HCT116 (cell line): ENCODE results near the gene DRAP1. TPM values are rescaled to one million over a fixed set of nuclear protein-coding genes. Genes with fewer than 3 reads are reported as not detected.
A peak's percentile ranks its signal among the peaks of the same experiment; 100 is the strongest.

Source experiments
- ATAC-seq: fragments of 200-7000 bp; cut with Tn5 transposase; 2 replicates; pipeline ENCODE4 v1.9.1; 2020; ENCODE audit warnings: mild to moderate bottlenecking, moderate library complexity
- BruUV-seq: library from RNA; stranded (reverse); fragments of 400-500 nt; replicated peaks from 2 replicates; lab custom pipeline; 2021; lab: Mats Ljungman, UMichigan
- CTCF ChIA-PET: fragments of 300-600 bp; sonication (Branson Sonifier 250); formaldehyde crosslinking; loops from one replicate; lab custom pipeline; 2021; ENCODE audit warnings: antibody characterized with exemption; lab: Charles Lee
- POLR2A ChIA-PET: fragments of 300-600, 350-600 bp; sonication (Branson Sonifier 250); formaldehyde crosslinking; loops from one replicate; lab custom pipeline; 2021; ENCODE audit warnings: antibody characterized with exemption; lab: Charles Lee
- RAD21 ChIA-PET, 2 experiments: fragments of 300-600 bp; sonication (Branson Sonifier 250); formaldehyde crosslinking; loops; one replicate each; lab custom pipeline; 2023; ENCODE audit warnings: low total read pairs in 2 of 2; ENCODE audit not compliant: uncharacterized antibody in 2 of 2, unreplicated experiment in 2 of 2, low non-redundant PET in 1 of 2; lab: Charles Lee
- DNase-seq: peaks from one replicate; pipeline ENCODE4 v3.0.0-alpha.2; 2010; ENCODE audit warnings: low read depth, low spot score
- H2AFZ ChIP-seq: fragments of 200-600 bp; shearing (Covaris generic), sonication (generic); 2 replicates; pipeline ENCODE4 v1.6.1; 2017; ENCODE audit warnings: low read depth, mixed run types, mixed read lengths, antibody characterized with exemption, low read length; ENCODE audit not compliant: poor library complexity, severe bottlenecking
- H3K27ac ChIP-seq: 2 replicates; pipeline ENCODE4 v1.5.1; 2012; ENCODE audit warnings: low read depth, low read length
- H3K27me3 ChIP-seq: fragments of 200-600 bp; sonication (generic); 2 replicates; pipeline ENCODE4 v1.6.1; 2016; ENCODE audit warnings: mixed run types, low read length, mixed read lengths; ENCODE audit not compliant: insufficient read depth
- H3K36me3 ChIP-seq, 2 experiments: fragments of 200-500 bp in 1 of 2; fragments of 200-600 bp in 1 of 2; sonication (Bioruptor generic) in 1 of 2; sonication (generic) in 1 of 2; 2 replicates each; pipeline versions ENCODE4 v1.5.1 to v1.6.1; 2014 to 2016; ENCODE audit warnings: low read length in 2 of 2, inconsistent platforms in 1 of 2, mixed read lengths in 1 of 2, mixed run types in 1 of 2; ENCODE audit not compliant: insufficient read depth in 2 of 2, control insufficient read depth in 1 of 2
- H3K4me1 ChIP-seq, 2 experiments: fragments of 200-600 bp in 1 of 2; sonication (generic) in 1 of 2; 2 replicates each; pipeline versions ENCODE4 v1.5.1 to v1.6.1; 2012 to 2017; ENCODE audit warnings: low read length in 2 of 2, inconsistent platforms in 1 of 2, mild to moderate bottlenecking in 1 of 2, mixed read lengths in 1 of 2, mixed run types in 1 of 2, moderate library complexity in 1 of 2; ENCODE audit not compliant: insufficient read depth in 2 of 2, control insufficient read depth in 1 of 2
- H3K4me2 ChIP-seq: fragments of 200-600 bp; sonication (generic); 2 replicates; pipeline ENCODE4 v1.6.1; 2017; ENCODE audit warnings: mixed run types, low read length, mixed read lengths
- H3K4me3 ChIP-seq, 2 experiments: fragments of 200-600 bp in 1 of 2; sonication (generic) in 1 of 2; replicated peaks in 1 of 2; 2 replicates each; pipeline ENCODE4 v1.5.1; 2011 to 2016; ENCODE audit warnings: low read length in 2 of 2, control low read depth in 1 of 2, low read depth in 1 of 2, mild to moderate bottlenecking in 1 of 2, mixed read lengths in 1 of 2, mixed run types in 1 of 2
- H3K79me2 ChIP-seq: fragments of 200-600 bp; sonication (generic); 2 replicates; pipeline ENCODE4 v1.6.1; 2017; ENCODE audit warnings: mild to moderate bottlenecking, mixed run types, low read length, moderate library complexity, mixed read lengths; ENCODE audit not compliant: insufficient read depth
- H3K9ac ChIP-seq: fragments of 200-600 bp; sonication (generic); 2 replicates; pipeline ENCODE4 v1.6.1; 2016; ENCODE audit warnings: low read length, mixed read lengths
- H3K9me2 ChIP-seq: fragments of 200-600 bp; sonication (generic), shearing (Covaris generic); 2 replicates; pipeline ENCODE4 v1.6.1; 2017; ENCODE audit warnings: mixed run types, mild to moderate bottlenecking, moderate library complexity; ENCODE audit not compliant: insufficient read depth
- H3K9me3 ChIP-seq, 2 experiments: fragments of 200-500 bp in 1 of 2; fragments of 200-600 bp in 1 of 2; sonication (Bioruptor generic) in 1 of 2; sonication (generic) in 1 of 2; 2 replicates each; pipeline ENCODE4 v1.6.1; 2014 to 2017; ENCODE audit warnings: low read length in 2 of 2, mixed read lengths in 2 of 2, inconsistent platforms in 1 of 2, low read depth in 1 of 2, mild to moderate bottlenecking in 1 of 2, mixed run types in 1 of 2, moderate library complexity in 1 of 2; ENCODE audit not compliant: control insufficient read depth in 1 of 2, insufficient read depth in 1 of 2
- H4K20me1 ChIP-seq: fragments of 200-600 bp; sonication (generic), shearing (Covaris generic); 2 replicates; pipeline ENCODE4 v1.6.1; 2017; ENCODE audit warnings: mixed run types, mild to moderate bottlenecking, moderate library complexity; ENCODE audit not compliant: insufficient read depth
- CBX3 ChIP-seq: IDR thresholded peaks from 2 replicates; pipeline ENCODE4 v1.6.1; 2012; ENCODE audit warnings: low read depth
- EGR1 ChIP-seq: IDR thresholded peaks from 2 replicates; pipeline ENCODE4 v1.6.1; 2012; ENCODE audit warnings: low read depth
- EZH2phosphoT487 ChIP-seq: fragments of 200-600 bp; IDR thresholded peaks from 2 replicates; pipeline ENCODE4 v1.6.1; 2018; ENCODE audit warnings: antibody characterized with exemption, borderline replicate concordance
- FOSL1 ChIP-seq: IDR thresholded peaks from 2 replicates; pipeline ENCODE4 v1.6.1; 2012; ENCODE audit warnings: low read depth
- POLR2A ChIP-seq: IDR thresholded peaks from 2 replicates; pipeline ENCODE4 v1.7.0; 2011; ENCODE audit warnings: borderline replicate concordance; ENCODE audit not compliant: insufficient read depth, insufficient read length; ENCODE audit errors: extremely low read depth
- POLR2AphosphoS5 ChIP-seq: IDR thresholded peaks from 2 replicates; pipeline ENCODE4 v1.6.1; 2011; ENCODE audit warnings: mild to moderate bottlenecking, low read depth, low read length, moderate library complexity
- SIN3A ChIP-seq: IDR thresholded peaks from 2 replicates; pipeline ENCODE4 v1.6.1; 2012; ENCODE audit warnings: low read depth
- ZFX ChIP-seq: fragments of 450-650 bp; IDR thresholded peaks from 2 replicates; pipeline ENCODE4 v1.6.1; 2017
- ZNF274 ChIP-seq: fragments of 200-500 bp; sonication (Bioruptor generic); IDR thresholded peaks from 2 replicates; pipeline ENCODE4 v1.6.1; 2014; ENCODE audit warnings: mild to moderate bottlenecking, low read depth, low read length, inconsistent platforms
- intact Hi-C: fragments of 100-400 bp; cut with micrococcal nuclease; formaldehyde crosslinking; loops from 2 replicates; pipeline ENCODE4 v1.10.0; 2022
- total RNA-seq: library from RNA; stranded (reverse); gene quantifications from one replicate; pipeline ENCODE4 v1.2.1, GENCODE V29; 2021; ENCODE audit not compliant: unreplicated experiment
- TF ChIP-seq, protein P1 (sequence below): IDR thresholded peaks from 2 replicates; pipeline ENCODE4 v1.6.1; 2012
- TF ChIP-seq, protein P2 (sequence below), 3 experiments: fragments of 200-600 bp in 1 of 3; sonication (generic) in 1 of 3; IDR thresholded peaks in 2 of 3; conservative IDR thresholded peaks in 1 of 3; 2 replicates each; pipeline ENCODE4 v1.5.1; 2012 to 2017; ENCODE audit warnings: low read depth in 2 of 3, low read length in 2 of 3, antibody characterized with exemption in 1 of 3, borderline replicate concordance in 1 of 3, control low read depth in 1 of 3, mild to moderate bottlenecking in 1 of 3, mixed read lengths in 1 of 3, mixed run types in 1 of 3, moderate library complexity in 1 of 3; ENCODE audit not compliant: insufficient read depth in 1 of 3
- TF ChIP-seq, protein P3 (sequence below): IDR thresholded peaks from 2 replicates; pipeline ENCODE4 v1.6.1; 2012; ENCODE audit warnings: low read depth

Gene DRAP1
- total RNA-seq, 1 experiment from 2014 or later: 158 TPM

DNA sequence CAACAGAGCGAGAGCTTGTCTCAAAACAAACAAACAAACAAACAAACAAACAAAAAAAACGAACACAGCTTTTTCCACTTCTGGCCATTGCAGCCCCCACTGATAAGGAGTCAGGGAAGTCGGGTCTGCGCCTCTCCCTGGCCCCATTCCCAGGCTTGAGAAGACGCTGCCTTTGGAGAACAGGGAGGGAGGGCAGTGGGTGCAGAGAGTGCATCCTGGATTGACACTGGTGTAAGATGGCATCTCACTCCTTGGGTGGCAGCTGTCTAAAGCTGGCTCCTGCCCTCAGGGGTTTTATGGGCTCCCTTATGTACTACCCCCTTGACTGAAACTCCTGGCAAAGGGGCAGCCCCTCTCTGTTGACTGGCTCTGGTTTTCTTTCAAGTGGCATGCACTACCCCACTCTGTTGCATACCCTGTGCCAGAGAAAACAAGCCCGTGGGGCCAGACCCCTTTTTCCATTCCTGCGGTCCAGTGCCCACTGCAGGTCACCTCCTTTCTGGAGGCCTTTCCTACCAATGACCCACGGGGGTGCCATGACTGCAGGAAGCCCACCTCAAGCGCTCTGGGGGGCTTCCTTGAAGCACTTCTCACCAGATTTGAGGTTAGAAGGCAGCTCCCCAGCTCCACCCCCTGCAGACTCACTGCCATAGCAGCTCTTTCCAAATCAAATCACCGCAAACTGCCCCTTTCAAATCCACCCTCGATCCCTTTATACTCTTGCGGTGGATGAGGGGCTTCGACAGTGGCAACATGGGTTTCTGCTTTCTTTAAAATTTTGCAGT, 12.7 kb downstream of the DRAP1 start (continued):
- TF ChIP-seq, protein P1, sequence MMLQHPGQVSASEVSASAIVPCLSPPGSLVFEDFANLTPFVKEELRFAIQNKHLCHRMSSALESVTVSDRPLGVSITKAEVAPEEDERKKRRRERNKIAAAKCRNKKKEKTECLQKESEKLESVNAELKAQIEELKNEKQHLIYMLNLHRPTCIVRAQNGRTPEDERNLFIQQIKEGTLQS: no peak
- TF ChIP-seq EGR1 (no peak), POLR2AphosphoS5 (no peak), EZH2phosphoT487 (no peak), ZFX (no peak), ZNF274 (no peak), POLR2A (no peak), SIN3A (no peak), FOSL1 (no peak)

DNA sequence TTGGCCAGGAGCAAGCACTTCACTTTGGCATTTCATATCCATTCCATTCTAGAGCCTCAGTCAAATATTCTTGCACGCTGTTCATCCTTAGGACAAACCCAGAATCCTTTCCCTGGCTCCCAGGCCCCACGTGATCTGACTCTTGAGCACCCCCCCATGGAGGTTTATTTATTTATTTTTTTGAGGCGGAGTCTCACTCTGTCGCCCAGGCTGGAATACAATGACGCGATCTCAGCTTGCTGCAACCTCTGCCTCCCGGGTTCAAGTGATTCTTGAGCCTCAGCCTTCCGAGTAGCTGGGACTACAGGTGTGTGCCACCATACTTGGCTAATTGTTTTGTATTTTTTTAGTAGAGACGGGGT, 13.3 kb downstream of the DRAP1 start:
- peak; percentile 92 for ATAC-seq
- H3K27ac ChIP-seq: no peak overlapping the region
- CTCF ChIA-PET: interaction anchor here (1.0 to 1.3 kb wide), 2 partner anchors 48 to 120 kb away, joined by 3 to 6 read pairs; partner anchors contain the start of gene SF3B2

More for the DNA sequence above, 13.3 kb downstream of the DRAP1 start:
- Histone ChIP-seq H4K20me1 (no peaks in the 10 kb centered on the region), H3K4me1 (peaks cover 6 to 16% of the 10 kb centered on the region in 2 experiments; a peak in 3 of 4 replicates), H3K9me3 (no peaks in the 10 kb centered on the region), H3K36me3 (no peaks in the 10 kb centered on the region), H3K9ac (peak overlapping the region; percentile 38; the same call in 1 of the 2 replicates), H3K9me2 (no peaks in the 10 kb centered on the region), H3K79me2 (no peaks in the 10 kb centered on the region), H3K4me3 (peak overlapping the region; percentile 8 to 41), H3K4me2 (peak overlapping the region; percentile 76), H3K27me3 (no peaks in the 10 kb centered on the region), H2AFZ (peak overlapping the region; percentile 70)
- TF ChIP-seq SIN3A (no peak), CBX3 (0 out of 2 replicates have a peak, but pooled peaks have one; percentile 19)
- TF ChIP-seq, protein P2, sequence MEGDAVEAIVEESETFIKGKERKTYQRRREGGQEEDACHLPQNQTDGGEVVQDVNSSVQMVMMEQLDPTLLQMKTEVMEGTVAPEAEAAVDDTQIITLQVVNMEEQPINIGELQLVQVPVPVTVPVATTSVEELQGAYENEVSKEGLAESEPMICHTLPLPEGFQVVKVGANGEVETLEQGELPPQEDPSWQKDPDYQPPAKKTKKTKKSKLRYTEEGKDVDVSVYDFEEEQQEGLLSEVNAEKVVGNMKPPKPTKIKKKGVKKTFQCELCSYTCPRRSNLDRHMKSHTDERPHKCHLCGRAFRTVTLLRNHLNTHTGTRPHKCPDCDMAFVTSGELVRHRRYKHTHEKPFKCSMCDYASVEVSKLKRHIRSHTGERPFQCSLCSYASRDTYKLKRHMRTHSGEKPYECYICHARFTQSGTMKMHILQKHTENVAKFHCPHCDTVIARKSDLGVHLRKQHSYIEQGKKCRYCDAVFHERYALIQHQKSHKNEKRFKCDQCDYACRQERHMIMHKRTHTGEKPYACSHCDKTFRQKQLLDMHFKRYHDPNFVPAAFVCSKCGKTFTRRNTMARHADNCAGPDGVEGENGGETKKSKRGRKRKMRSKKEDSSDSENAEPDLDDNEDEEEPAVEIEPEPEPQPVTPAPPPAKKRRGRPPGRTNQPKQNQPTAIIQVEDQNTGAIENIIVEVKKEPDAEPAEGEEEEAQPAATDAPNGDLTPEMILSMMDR (IDR thresholded peaks at IDR 0.05 in 2 of 3, conservative IDR thresholded peaks at IDR 0.05 in 1 of 3; ENCODE audit: borderline replicate concordance in 1 of 3, insufficient read depth in 1 of 3, low read depth in 2 of 3, low read length in 2 of 3): peak in 2 of 3 experiments; percentile 25 to 48; a peak in 4 of 6 replicates
- TF ChIP-seq, protein P3, sequence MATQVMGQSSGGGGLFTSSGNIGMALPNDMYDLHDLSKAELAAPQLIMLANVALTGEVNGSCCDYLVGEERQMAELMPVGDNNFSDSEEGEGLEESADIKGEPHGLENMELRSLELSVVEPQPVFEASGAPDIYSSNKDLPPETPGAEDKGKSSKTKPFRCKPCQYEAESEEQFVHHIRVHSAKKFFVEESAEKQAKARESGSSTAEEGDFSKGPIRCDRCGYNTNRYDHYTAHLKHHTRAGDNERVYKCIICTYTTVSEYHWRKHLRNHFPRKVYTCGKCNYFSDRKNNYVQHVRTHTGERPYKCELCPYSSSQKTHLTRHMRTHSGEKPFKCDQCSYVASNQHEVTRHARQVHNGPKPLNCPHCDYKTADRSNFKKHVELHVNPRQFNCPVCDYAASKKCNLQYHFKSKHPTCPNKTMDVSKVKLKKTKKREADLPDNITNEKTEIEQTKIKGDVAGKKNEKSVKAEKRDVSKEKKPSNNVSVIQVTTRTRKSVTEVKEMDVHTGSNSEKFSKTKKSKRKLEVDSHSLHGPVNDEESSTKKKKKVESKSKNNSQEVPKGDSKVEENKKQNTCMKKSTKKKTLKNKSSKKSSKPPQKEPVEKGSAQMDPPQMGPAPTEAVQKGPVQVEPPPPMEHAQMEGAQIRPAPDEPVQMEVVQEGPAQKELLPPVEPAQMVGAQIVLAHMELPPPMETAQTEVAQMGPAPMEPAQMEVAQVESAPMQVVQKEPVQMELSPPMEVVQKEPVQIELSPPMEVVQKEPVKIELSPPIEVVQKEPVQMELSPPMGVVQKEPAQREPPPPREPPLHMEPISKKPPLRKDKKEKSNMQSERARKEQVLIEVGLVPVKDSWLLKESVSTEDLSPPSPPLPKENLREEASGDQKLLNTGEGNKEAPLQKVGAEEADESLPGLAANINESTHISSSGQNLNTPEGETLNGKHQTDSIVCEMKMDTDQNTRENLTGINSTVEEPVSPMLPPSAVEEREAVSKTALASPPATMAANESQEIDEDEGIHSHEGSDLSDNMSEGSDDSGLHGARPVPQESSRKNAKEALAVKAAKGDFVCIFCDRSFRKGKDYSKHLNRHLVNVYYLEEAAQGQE: no peak
- no peak for DNase-seq
- BruUV-seq: no TSS peak
- RAD21 ChIA-PET: no interaction called here
- intact Hi-C loops: no loop called here
- POLR2A ChIA-PET: interaction anchor here (1.2 to 2.9 kb wide), 2 partner anchors 17 to 43 kb away, joined by 3 to 7 read pairs; partner anchors contain the start of gene CCDC85B
